Skeletal muscle tissue (tissue), 4 donors: ENCODE results near the gene PSG6. TPM values are rescaled to one million over a fixed set of nuclear protein-coding genes. Genes with fewer than 3 reads are reported as not detected.
"Not testable (repeated sequence)": the region's sequence is repeated elsewhere in the genome, so short reads cannot be mapped to it uniquely, and the experiment has no call there.

ENCODE experiments used
- H3K27ac ChIP-seq: one replicate; pipeline ENCODE4 v1.7.0; 2013; ENCODE audit warnings: mild to moderate bottlenecking, low read depth, low read length, inconsistent platforms
- H3K27me3 ChIP-seq, 3 donors: one replicate each; pipeline ENCODE4 v1.7.0; 2013; ENCODE audit warnings: low read length in 3 of 3; ENCODE audit not compliant: control insufficient read depth in 3 of 3, insufficient read depth in 3 of 3
- H3K36me3 ChIP-seq, 3 donors: one replicate each; pipeline ENCODE4 v1.7.0; 2013; ENCODE audit warnings: low read length in 3 of 3; ENCODE audit not compliant: control insufficient read depth in 3 of 3, insufficient read depth in 3 of 3
- H3K4me1 ChIP-seq, 3 donors: one replicate each; pipeline ENCODE4 v1.7.0; 2013; ENCODE audit warnings: low read length in 3 of 3, mild to moderate bottlenecking in 3 of 3; ENCODE audit not compliant: control insufficient read depth in 3 of 3, insufficient read depth in 3 of 3
- H3K4me3 ChIP-seq, 3 donors: one replicate each; pipeline ENCODE4 v1.7.0; 2013; ENCODE audit warnings: low read length in 3 of 3
- H3K9ac ChIP-seq, 3 donors: one replicate each; pipeline ENCODE4 v1.7.0; 2013; ENCODE audit warnings: low read length in 3 of 3, mild to moderate bottlenecking in 3 of 3, moderate library complexity in 2 of 3, low read depth in 1 of 3
- H3K9me3 ChIP-seq, 3 donors: one replicate each; pipeline ENCODE4 v1.7.0; 2013; ENCODE audit warnings: low read length in 3 of 3; ENCODE audit not compliant: control insufficient read depth in 3 of 3
- total RNA-seq: library from RNA; depleted of rRNA; stranded (reverse); fragments of >200 nt; gene quantifications from one replicate; pipeline ENCODE4 v1.2.3, GENCODE V29; 2014
- donor health status: Osteomylitis.

Gene PSG6
- total RNA-seq, 1 donor from 2014 or later: not detected

- Histone ChIP-seq H3K4me1 (no peaks in the 10 kb centered on the region), H3K9me3 (no peaks in the 10 kb centered on the region), H3K4me3 (no peak overlapping the region), H3K27me3 (no peaks in the 10 kb centered on the region), H3K27ac (no peak overlapping the region), H3K36me3 (no peaks in the 10 kb centered on the region), H3K9ac (no peak overlapping the region)
Measured at GRCh38 chr19:42857544-42857867, 60.2 kb downstream of the PSG6 start.

GRCh38 chr19:42856866-42857543 lies 60.7 kb downstream of the PSG6 start:
- not testable (repeated sequence) for H3K4me3 ChIP-seq, H3K27me3 ChIP-seq, H3K4me1 ChIP-seq, H3K9ac ChIP-seq, H3K27ac ChIP-seq, H3K9me3 ChIP-seq, H3K36me3 ChIP-seq

- not testable (repeated sequence) for H3K27ac ChIP-seq, H3K36me3 ChIP-seq, H3K9me3 ChIP-seq, H3K27me3 ChIP-seq, H3K9ac ChIP-seq, H3K4me1 ChIP-seq, H3K4me3 ChIP-seq
Measured at GRCh38 chr19:42854745-42855144, 62.9 kb downstream of the PSG6 start.

GRCh38 chr19:42853231-42853630 lies 64.5 kb downstream of the PSG6 start:
- H3K9me3 ChIP-seq, H3K27me3 ChIP-seq, H3K27ac ChIP-seq, H3K36me3 ChIP-seq, H3K4me3 ChIP-seq, H3K9ac ChIP-seq, H3K4me1 ChIP-seq: not testable (repeated sequence)

GRCh38 chr19:42852821-42853220 lies 64.9 kb downstream of the PSG6 start:
- not testable (repeated sequence) for H3K4me3 ChIP-seq, H3K27ac ChIP-seq, H3K4me1 ChIP-seq, H3K27me3 ChIP-seq, H3K9ac ChIP-seq, H3K36me3 ChIP-seq, H3K9me3 ChIP-seq

Other genes starting within 250 kb of the PSG6 start
- not detected for gene PSG3, start 177.4 kb downstream of the PSG6 start, total RNA-seq
- not detected for gene PSG8, start 152.2 kb downstream of the PSG6 start, total RNA-seq
- not detected for gene PSG1, start 38.2 kb downstream of the PSG6 start, total RNA-seq
- gene PSG7, start 19.3 kb upstream of the PSG6 start, total RNA-seq: not detected
- 0.52 TPM for gene PSG11, start 108.6 kb upstream of the PSG6 start, total RNA-seq
- gene PSG2, start 164.8 kb upstream of the PSG6 start, total RNA-seq: not detected